Type B pancreatic cell (in vitro differentiated cells): ENCODE results near the gene C17orf58. TPM values are rescaled to one million over a fixed set of nuclear protein-coding genes. Genes with fewer than 3 reads are reported as not detected.
"Not testable (repeated sequence)": the region's sequence is repeated elsewhere in the genome, so short reads cannot be mapped to it uniquely, and the experiment has no call there.

ENCODE experiments used
- DNase-seq: peaks from one replicate; pipeline ENCODE4 v3.0.0; 2021; ENCODE audit warnings: mixed read lengths; ENCODE audit not compliant: unreplicated experiment; ENCODE audit errors: extremely low spot score
- H3K27ac Mint-ChIP-seq: 2 replicates; pipeline ENCODE4 v1.8.0; 2021; ENCODE audit warnings: mild to moderate bottlenecking, mixed read lengths
- H3K27me3 Mint-ChIP-seq: 2 replicates; pipeline ENCODE4 v1.8.0; 2021; ENCODE audit warnings: mixed read lengths
- H3K36me3 Mint-ChIP-seq: 2 replicates; pipeline ENCODE4 v1.8.0; 2021; ENCODE audit warnings: mixed read lengths
- H3K4me1 Mint-ChIP-seq: one replicate; pipeline ENCODE4 v1.8.0; 2021; ENCODE audit warnings: mixed read lengths; ENCODE audit not compliant: unreplicated experiment
- H3K4me3 Mint-ChIP-seq: 2 replicates; pipeline ENCODE4 v1.8.0; 2021; ENCODE audit warnings: mild to moderate bottlenecking, mixed read lengths
- H3K9me3 Mint-ChIP-seq: 2 replicates; pipeline ENCODE4 v1.8.0; 2021; ENCODE audit warnings: mixed read lengths
- CTCF ChIP-seq: fragments of 200-600 bp; sonication (generic); conservative IDR thresholded peaks from 2 replicates; pipeline ENCODE4 v1.5.0; 2021; ENCODE audit warnings: antibody characterized with exemption, mild to moderate bottlenecking
- total RNA-seq: library from RNA; stranded (reverse); gene quantifications from 2 replicates; pipeline ENCODE4 v1.2.1, GENCODE V29; 2021; ENCODE audit warnings: low replicate concordance

C17orf58 gene
- total RNA-seq, 1 donor from 2014 or later: 8.1 TPM

DNA sequence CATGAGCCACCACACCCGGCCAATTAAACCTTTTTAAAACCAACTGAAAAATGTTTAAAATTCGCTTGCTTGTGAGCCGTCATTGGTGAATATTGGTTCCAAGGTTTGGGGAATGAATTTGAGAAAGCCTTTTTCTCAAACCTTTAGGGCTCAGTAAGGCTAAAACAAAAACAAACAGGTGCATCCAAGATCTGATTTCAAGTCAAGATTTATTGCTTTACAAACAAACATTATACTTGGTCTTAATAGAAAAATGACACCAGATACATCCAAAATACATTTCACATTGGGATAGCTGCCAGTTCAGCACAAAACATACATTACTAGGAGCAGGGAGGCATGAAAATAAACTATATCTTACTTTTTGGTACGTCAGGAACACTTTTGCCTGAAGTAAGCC, 5.4 kb downstream of the C17orf58 start:
- peak overlapping the region; percentile 46 for H3K4me3 Mint-ChIP-seq
- H3K27ac Mint-ChIP-seq: no peak overlapping the region
- H3K27me3 Mint-ChIP-seq: peaks cover 9% of the 10 kb centered on the region
- H3K36me3 Mint-ChIP-seq: no peaks in the 10 kb centered on the region
- TF ChIP-seq CTCF: no peak
- peaks cover 15% of the 10 kb centered on the region for H3K4me1 Mint-ChIP-seq
- DNase-seq: no peak
- no peaks in the 10 kb centered on the region for H3K9me3 Mint-ChIP-seq

DNA sequence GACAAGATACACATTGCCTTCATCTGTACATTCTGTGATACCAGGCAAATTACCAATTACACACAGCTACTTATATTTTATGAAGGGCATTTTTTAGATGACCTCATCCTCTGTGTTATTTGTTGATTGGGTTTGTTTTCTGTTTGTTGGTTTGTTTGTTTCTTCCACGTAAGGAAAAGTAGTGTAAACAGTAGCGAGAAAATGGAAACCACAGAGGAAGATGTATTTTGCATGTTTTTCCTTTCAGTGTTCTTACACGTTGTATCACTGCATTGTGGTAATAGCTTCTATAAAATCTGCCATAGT, 12.9 kb downstream of the C17orf58 start:
- no peaks in the 10 kb centered on the region for H3K27me3 Mint-ChIP-seq
- H3K9me3 Mint-ChIP-seq: no peaks in the 10 kb centered on the region
- no peak for TF ChIP-seq CTCF
- H3K36me3 Mint-ChIP-seq: peaks cover 12% of the 10 kb centered on the region
- no peak for DNase-seq
- peaks cover 9% of the 10 kb centered on the region for H3K4me1 Mint-ChIP-seq
- H3K27ac Mint-ChIP-seq: no peak overlapping the region
- H3K4me3 Mint-ChIP-seq: no peak overlapping the region

- H3K9me3 Mint-ChIP-seq: no peaks in the 10 kb centered on the region
- no peak overlapping the region for H3K27ac Mint-ChIP-seq
- no peak for TF ChIP-seq CTCF
- no peak overlapping the region for H3K4me3 Mint-ChIP-seq
- H3K4me1 Mint-ChIP-seq: peaks cover 9% of the 10 kb centered on the region
- DNase-seq: no peak
- H3K36me3 Mint-ChIP-seq: peaks cover 12% of the 10 kb centered on the region
- no peaks in the 10 kb centered on the region for H3K27me3 Mint-ChIP-seq
Measured at GRCh38 chr17:67982686-67983382, 13.4 kb downstream of the C17orf58 start.

DNA sequence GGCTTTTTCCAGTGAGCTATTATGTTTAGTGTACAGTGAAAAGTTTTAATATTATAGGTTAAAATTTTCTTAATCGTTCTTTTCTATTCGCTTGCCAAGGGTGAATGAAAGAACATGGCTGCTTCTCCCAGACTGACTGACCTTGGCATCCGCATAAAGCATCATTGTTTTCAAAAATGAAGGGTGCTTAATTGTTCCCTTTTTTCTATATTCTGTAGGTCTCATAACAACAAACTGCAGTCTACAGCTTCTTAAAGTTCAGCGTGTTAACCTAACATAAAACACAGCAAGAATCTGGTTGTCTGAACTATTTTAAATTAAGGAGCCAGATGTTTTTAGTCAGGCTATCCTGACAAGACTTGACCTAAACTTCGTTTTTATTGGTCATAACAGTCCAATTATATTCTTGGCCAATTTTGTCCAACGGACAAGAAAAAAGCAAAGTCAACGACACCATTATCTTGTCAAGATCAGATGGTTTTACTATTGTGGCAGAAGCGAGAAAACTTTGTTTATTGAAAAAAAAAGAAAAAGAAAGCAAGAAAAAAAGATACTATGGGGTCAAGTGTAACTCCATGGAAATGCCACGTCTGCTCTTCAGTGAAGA, 14.1 kb downstream of the C17orf58 start:
- no peak for DNase-seq
- Mint-ChIP-seq H3K27me3 (no peaks in the 10 kb centered on the region), H3K36me3 (peaks cover 12% of the 10 kb centered on the region), H3K27ac (no peak overlapping the region), H3K4me3 (no peak overlapping the region), H3K9me3 (no peaks in the 10 kb centered on the region), H3K4me1 (peaks cover 9% of the 10 kb centered on the region)
- no peak for TF ChIP-seq CTCF

DNA sequence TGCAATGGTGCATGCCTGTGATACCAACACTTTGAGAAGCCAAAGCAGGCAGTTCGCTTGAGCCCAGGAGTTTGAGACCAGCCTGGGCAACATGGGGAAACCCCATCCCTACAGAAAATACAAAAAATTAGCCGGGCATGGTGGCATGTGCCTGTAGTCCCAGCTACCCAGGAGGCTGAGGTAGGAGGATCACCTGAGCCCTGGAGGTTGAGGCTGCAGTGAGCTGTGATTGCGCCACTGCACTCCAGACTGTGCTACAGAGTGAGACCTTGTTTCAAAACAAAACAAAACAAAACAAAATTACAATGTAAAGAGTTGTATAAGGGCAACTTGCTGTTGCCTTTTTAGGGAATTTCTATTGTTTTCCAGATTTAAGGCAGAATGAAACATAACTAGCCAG, 15.4 kb downstream of the C17orf58 start:
- not testable (repeated sequence) for DNase-seq, H3K27me3 Mint-ChIP-seq, H3K9me3 Mint-ChIP-seq, H3K4me3 Mint-ChIP-seq, H3K4me1 Mint-ChIP-seq, H3K27ac Mint-ChIP-seq
- H3K36me3 Mint-ChIP-seq: peaks cover 17% of the 10 kb centered on the region

GRCh38 chr17:67980456-67980855, 15.8 kb downstream of the C17orf58 start:
- no peak for TF ChIP-seq CTCF
- Mint-ChIP-seq H3K4me1 (peaks cover 9% of the 10 kb centered on the region), H3K27me3 (no peaks in the 10 kb centered on the region), H3K9me3 (no peaks in the 10 kb centered on the region), H3K36me3 (peaks cover 17% of the 10 kb centered on the region), H3K27ac (peak overlapping the region; percentile 1), H3K4me3 (no peak overlapping the region)
- DNase-seq: peak; percentile 32

GRCh38 chr17:67976306-67976705, 20.0 kb downstream of the C17orf58 start:
- DNase-seq, H3K27me3 Mint-ChIP-seq, H3K9me3 Mint-ChIP-seq, H3K4me1 Mint-ChIP-seq, H3K4me3 Mint-ChIP-seq, H3K27ac Mint-ChIP-seq: not testable (repeated sequence)
- peaks cover 24% of the 10 kb centered on the region for H3K36me3 Mint-ChIP-seq
